ENCODE measurements around the gene MAPK7.

The MAPK7 gene

GRCh38 chr17:19398301-19399181 is 20.2 kb downstream of the MAPK7 start:
- Histone ChIP-seq H3K4me3 (replicated peaks; ENCODE audit: low read depth, low read length) (no peak overlapping the region), H3K36me3 (ENCODE audit: control insufficient read depth, insufficient read depth, low read length) (no peaks in the 10 kb centered on the region), H3K27me3 (replicated peaks; ENCODE audit: control insufficient read depth, insufficient read depth, low read length) (peaks cover 1% of the 10 kb centered on the region; the same call in 1 of the 2 replicates)
- no peak for DNase-seq (ENCODE audit: extremely low read depth, insufficient read length)
- TF ChIP-seq CTCF (IDR thresholded peaks at IDR 0.05; ENCODE audit: insufficient read depth, low read length, poor library complexity, severe bottlenecking): no peak

- TF ChIP-seq CTCF (IDR thresholded peaks at IDR 0.05; ENCODE audit: insufficient read depth, low read length, poor library complexity, severe bottlenecking): no peak
- no peak for DNase-seq (ENCODE audit: extremely low read depth, insufficient read length)
- Histone ChIP-seq H3K4me3 (replicated peaks; ENCODE audit: low read depth, low read length) (no peak overlapping the region), H3K36me3 (ENCODE audit: control insufficient read depth, insufficient read depth, low read length) (no peaks in the 10 kb centered on the region), H3K27me3 (replicated peaks; ENCODE audit: control insufficient read depth, insufficient read depth, low read length) (peaks cover 1% of the 10 kb centered on the region; the same call in 1 of the 2 replicates)
These were observed 21.6 kb downstream of the MAPK7 start for GRCh38 chr17:19399750-19400450.

- no peak for DNase-seq (ENCODE audit: extremely low read depth, insufficient read length)
- no peaks in the 10 kb centered on the region for H3K36me3 ChIP-seq (ENCODE audit: control insufficient read depth, insufficient read depth, low read length)
- H3K27me3 ChIP-seq (replicated peaks; ENCODE audit: control insufficient read depth, insufficient read depth, low read length): peaks cover 1% of the 10 kb centered on the region; the same call in 1 of the 2 replicates
- H3K4me3 ChIP-seq (replicated peaks; ENCODE audit: low read depth, low read length): no peak overlapping the region
- no peak for TF ChIP-seq CTCF (IDR thresholded peaks at IDR 0.05; ENCODE audit: insufficient read depth, low read length, poor library complexity, severe bottlenecking)
These were observed 23.2 kb downstream of the MAPK7 start for GRCh38 chr17:19401321-19402010.

GRCh38 chr17:19402171-19402570 is 23.9 kb downstream of the MAPK7 start:
- no peak for TF ChIP-seq CTCF (IDR thresholded peaks at IDR 0.05; ENCODE audit: insufficient read depth, low read length, poor library complexity, severe bottlenecking)
- no peaks in the 10 kb centered on the region for H3K36me3 ChIP-seq (ENCODE audit: control insufficient read depth, insufficient read depth, low read length)
- peaks cover 1% of the 10 kb centered on the region; the same call in 1 of the 2 replicates for H3K27me3 ChIP-seq (replicated peaks; ENCODE audit: control insufficient read depth, insufficient read depth, low read length)
- H3K4me3 ChIP-seq (replicated peaks; ENCODE audit: low read depth, low read length): no peak overlapping the region
- no peak for DNase-seq (ENCODE audit: extremely low read depth, insufficient read length)

- Histone ChIP-seq H3K4me3 (replicated peaks; ENCODE audit: low read depth, low read length) (no peak overlapping the region), H3K27me3 (replicated peaks; ENCODE audit: control insufficient read depth, insufficient read depth, low read length) (peaks cover 1% of the 10 kb centered on the region; the same call in 1 of the 2 replicates), H3K36me3 (ENCODE audit: control insufficient read depth, insufficient read depth, low read length) (no peaks in the 10 kb centered on the region)
- no peak for TF ChIP-seq CTCF (IDR thresholded peaks at IDR 0.05; ENCODE audit: insufficient read depth, low read length, poor library complexity, severe bottlenecking)
- DNase-seq (ENCODE audit: extremely low read depth, insufficient read length): no peak
These were observed 24.7 kb downstream of the MAPK7 start for GRCh38 chr17:19403021-19403420.

Measured in GM06990 (cell line).